Measurements from ENCODE around the gene RHOT1.
"Not testable (repeated sequence)": the region's sequence is repeated elsewhere in the genome, so short reads cannot be mapped to it uniquely, and the experiment has no call there.

RHOT1 gene

GRCh38 chr17:32142038-32142856 is at the start of gene RHOT1:
Gene RHOT1 (plus strand): TSS chr17:32142502. CDS start chr17:32142693, 191 bp downstream.
- in situ Hi-C loops (cut with MboI; ENCODE audit: low sequenced_read_pairs), result no loop called here

- in situ Hi-C loops (cut with MboI; ENCODE audit: low sequenced_read_pairs), result no loop called here
Observed at GRCh38 chr17:32099686-32100085, 42.6 kb upstream of the RHOT1 start.

GRCh38 chr17:32100323-32100722 is 42.0 kb upstream of the RHOT1 start:
- in situ Hi-C loops (cut with MboI; ENCODE audit: low sequenced_read_pairs), result not testable (repeated sequence)

DNA sequence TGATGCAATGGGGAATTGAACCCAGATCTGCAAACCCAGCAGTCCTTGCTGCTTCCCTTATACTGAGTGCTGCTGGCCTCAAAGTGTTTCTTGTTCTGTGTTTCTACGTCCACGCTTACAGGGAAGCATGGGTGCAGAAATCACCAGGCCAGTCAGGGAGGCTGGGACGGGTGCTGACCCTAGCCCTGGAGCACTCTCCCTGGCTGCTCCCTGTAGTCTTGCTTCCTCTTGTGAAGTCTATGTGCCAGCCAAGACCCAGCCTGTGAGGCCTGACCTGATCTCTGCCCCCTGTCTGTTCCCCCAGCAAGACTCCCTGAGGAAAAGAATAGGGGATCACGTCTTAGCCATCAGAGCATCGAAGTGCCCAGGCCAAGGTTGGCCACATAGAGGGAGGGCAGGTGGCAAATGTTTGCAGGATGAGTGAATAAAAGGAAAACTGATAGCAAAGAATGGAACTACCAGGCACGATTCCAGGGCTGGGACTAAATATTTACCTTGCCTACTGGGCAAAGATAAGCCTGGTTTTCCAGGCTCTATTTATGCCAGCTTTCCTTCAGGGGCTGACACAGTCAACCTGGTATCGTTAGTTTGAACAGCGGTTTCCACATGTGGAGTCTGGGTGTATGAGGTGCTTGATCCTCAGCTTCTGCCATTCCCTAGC is 41.2 kb upstream of the RHOT1 start:
- in situ Hi-C loops (cut with MboI; ENCODE audit: low sequenced_read_pairs), result no loop called here

GRCh38 chr17:32102172-32102571 is 40.1 kb upstream of the RHOT1 start:
- in situ Hi-C loops (cut with MboI; ENCODE audit: low sequenced_read_pairs), result no loop called here

GRCh38 chr17:32102646-32103186 is 39.6 kb upstream of the RHOT1 start:
- in situ Hi-C loops (cut with MboI; ENCODE audit: low sequenced_read_pairs), result no loop called here

GRCh38 chr17:32103476-32104113 is 38.7 kb upstream of the RHOT1 start:
- in situ Hi-C loops (cut with MboI; ENCODE audit: low sequenced_read_pairs), result no loop called here

DNA sequence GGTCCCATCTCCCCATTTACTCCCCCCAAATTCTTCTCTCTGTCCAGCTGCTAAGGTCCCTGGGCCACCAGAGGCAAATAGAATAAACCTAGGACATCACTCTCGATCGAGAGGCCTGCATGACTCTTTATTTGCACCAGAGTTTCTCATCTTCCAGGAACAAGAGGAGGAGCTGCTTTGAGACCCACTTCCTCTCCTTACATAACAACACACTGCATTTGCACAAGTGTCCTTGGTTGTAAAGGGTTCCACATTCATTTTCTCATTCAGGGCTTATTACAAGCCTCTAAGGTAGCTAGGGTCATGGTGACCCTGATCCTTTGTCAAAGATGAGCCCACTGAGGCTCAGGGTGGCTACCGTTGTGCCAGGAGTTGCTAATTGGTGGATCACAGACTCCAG is 38.1 kb upstream of the RHOT1 start:
- in situ Hi-C loops (cut with MboI; ENCODE audit: low sequenced_read_pairs), result no loop called here

- in situ Hi-C loops (cut with MboI; ENCODE audit: low sequenced_read_pairs), result not testable (repeated sequence)
Observed at GRCh38 chr17:32106471-32106981, 35.8 kb upstream of the RHOT1 start.

DNA sequence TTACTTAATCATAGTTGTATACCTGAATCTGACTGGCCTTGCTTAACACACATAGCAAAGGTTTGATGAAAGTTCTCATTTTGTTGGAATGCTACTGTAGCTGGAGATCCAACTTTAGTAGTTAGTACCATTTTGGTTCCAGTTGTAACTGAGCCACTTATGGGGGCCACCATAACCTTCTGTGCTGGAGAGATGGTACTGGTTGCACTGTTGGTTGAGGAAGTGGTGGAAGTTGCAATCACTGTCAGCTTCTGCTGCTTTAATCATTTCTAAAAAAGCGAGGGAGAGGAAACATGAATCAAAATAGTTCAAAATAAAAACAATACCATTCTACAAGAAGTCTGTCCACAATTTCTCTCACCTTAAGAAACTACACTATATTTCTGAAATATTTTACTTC is 35.1 kb upstream of the RHOT1 start:
- in situ Hi-C loops (cut with MboI; ENCODE audit: low sequenced_read_pairs), result not testable (repeated sequence)

DNA sequence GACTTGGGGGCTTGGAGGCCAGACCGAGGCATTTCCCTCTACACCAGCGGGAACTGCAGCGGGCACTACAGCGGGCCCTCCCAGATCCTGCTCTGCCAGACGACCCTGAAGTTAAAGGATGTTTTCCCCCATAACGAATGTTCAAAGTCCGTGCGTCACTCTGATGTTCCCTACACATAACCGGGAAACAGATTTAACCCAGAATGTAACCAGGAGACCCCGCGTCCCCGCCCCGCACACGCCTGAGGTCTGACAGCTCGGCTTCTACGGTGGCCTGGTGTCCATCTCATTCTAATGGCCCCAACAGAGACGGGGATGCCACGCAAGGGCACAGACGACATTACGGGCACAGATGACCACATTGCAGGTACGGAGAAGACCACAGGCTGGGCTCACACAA is 31.7 kb upstream of the RHOT1 start:
- in situ Hi-C loops (cut with MboI; ENCODE audit: low sequenced_read_pairs), result no loop called here

DNA sequence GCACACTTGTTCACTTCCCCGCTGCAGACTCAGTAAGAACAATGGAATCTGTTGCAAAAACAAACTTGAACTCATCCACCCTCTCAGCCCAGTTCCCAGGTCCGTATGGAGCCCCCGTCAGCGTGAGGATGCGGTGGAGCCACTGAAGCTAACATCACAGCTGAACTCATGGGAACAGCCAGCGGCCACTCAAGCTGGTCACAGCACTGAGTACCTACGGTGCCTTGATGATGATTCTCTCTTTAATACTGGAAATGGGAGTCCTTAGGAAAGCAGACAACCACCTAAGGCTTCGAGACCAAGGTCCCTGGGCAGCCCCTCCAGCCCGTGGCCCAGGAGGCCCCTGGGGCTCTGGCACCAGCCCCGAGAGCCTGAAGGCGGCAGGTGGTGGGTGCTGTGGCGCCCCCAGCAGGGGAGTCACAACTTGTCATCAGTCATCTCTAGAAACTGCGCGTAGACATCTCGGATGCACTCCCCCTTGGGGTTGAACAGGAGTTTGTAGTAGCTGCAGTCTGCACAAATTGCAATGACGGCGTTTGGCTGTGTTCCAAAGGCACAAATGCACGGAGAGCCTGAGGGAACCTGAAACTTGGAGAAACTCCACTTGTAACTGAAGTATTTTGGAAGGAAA is 31.0 kb upstream of the RHOT1 start:
- in situ Hi-C loops (cut with MboI; ENCODE audit: low sequenced_read_pairs), result no loop called here

GRCh38 chr17:32112416-32112815 is 29.9 kb upstream of the RHOT1 start:
- in situ Hi-C loops (cut with MboI; ENCODE audit: low sequenced_read_pairs), result no loop called here

DNA sequence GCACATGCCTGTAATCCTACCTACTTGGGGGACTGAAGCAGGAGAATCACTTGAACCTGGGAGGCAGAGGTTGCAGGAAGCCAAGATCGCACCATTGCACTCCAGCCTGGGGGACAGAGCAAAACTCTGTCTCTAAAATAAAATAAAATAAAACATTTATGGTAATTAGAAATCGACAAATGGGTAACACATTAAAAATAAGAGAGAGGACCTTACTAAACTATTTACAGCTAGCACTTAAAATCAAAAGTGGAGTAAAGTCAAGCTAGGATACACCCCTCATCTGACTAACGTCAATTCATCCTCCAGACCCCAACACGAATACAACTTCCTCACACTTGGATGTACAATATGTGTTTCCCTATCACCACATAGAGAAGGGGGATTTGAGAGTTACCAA is 27.8 kb upstream of the RHOT1 start:
- in situ Hi-C loops (cut with MboI; ENCODE audit: low sequenced_read_pairs), result no loop called here

GRCh38 chr17:32115546-32115945 is 26.8 kb upstream of the RHOT1 start:
- in situ Hi-C loops (cut with MboI; ENCODE audit: low sequenced_read_pairs), result not testable (repeated sequence)

DNA sequence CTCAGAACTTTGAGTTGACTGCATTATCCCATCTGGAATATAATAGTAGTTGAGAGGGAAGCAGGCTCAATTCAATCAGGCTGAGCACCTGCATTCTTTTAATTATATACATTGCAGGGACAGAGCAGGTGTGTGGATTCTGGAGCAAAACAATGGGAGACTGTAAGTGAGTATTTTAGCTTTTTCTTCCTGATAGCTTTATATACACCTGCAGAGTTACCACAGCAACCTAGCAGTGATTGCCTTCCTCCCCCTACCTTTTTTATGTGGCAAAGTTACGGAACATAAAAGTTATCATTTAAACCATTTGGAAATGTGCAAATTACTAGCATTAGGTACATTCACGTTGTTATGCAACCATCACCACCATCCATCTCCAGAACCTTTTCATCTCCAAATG is 25.4 kb upstream of the RHOT1 start:
- in situ Hi-C loops (cut with MboI; ENCODE audit: low sequenced_read_pairs), result no loop called here

DNA sequence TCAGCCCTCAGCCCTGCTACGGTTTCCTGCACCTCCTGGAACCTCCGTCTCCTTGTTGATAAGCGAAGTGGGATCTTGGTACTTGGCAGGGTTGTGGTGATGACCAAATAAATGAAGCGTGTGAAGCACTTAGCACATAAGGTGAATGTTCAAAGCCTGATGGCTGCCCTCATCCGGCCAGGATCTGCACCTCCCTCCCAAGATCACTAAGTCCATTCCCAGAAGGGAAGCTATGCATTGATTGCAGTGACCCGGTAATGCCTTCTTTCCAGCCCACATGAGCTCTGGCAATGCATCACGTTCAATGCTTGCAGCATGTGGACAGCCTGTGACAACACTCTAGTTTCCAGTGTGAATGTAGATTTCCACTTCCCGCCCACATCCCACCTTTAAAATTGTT is 24.9 kb upstream of the RHOT1 start:
- in situ Hi-C loops (cut with MboI; ENCODE audit: low sequenced_read_pairs), result no loop called here

DNA sequence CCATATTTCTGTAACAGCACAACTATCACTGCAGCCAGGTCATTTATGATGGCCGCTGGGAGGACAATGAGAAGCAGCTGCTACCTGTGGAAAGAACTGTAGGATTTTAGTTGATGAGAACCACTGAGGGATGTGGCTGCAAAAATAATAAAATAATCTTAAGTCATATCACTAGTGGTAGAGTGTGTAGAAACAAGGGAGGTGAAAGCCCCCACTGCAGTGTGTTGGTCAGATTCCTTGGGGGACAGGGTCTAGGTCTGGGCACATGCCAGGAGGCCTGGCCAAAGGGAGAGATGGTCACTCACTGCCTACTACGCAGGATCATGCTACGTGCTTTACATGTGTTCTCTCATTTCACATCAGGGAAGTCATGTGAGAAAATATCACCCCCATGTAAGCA is 24.2 kb upstream of the RHOT1 start:
- in situ Hi-C loops (cut with MboI; ENCODE audit: low sequenced_read_pairs), result not testable (repeated sequence)

GRCh38 chr17:32118835-32119234 is 23.5 kb upstream of the RHOT1 start:
- in situ Hi-C loops (cut with MboI; ENCODE audit: low sequenced_read_pairs), result no loop called here

DNA sequence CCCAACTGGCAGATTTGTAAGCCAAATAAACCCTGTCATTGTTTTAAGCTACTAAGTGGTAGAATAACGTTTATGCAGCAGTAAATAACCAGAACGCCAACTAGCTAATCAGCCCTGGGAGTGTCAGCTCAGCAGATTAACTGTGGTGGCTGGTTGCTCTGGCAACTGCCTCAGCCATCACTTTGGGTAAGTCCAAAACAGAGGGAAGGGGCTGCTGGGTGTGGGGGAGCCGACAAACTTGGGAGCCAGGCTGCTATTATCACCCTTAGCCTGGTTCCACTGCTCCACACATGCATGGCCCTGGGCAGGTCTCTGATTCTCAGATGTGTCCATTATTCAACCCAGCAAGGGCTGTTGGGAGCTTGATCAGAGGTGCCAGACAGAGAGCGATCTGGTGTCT is 22.2 kb upstream of the RHOT1 start:
- in situ Hi-C loops (cut with MboI; ENCODE audit: low sequenced_read_pairs), result no loop called here

DNA sequence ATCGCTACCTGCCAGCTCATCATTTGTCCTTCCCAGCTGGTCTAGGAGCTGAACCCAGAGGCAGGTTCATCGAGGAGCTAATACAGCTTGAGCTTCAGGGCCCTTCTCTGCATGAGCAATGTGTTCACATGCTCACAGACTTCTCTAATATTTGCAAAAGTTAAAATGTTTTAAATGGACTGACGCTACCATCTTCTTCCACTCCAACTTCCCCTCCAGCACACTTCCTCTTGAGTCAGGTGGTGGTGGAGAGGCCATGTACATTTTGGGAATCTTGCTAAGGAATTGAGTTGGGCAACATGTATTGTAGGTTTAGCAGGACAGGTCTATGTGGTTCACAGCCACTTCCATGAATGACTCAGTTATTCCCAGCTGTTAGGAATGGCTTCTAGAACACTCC is 21.6 kb upstream of the RHOT1 start:
- in situ Hi-C loops (cut with MboI; ENCODE audit: low sequenced_read_pairs), result no loop called here

Measured in HL-60/S4 treated with retinoic acid at 250 ng/mL for 4 days and 3 days (cell line).